ENCODE results near the gene DIDO1.

DIDO1 gene

GRCh38 chr20:62829231-62830230, 96.8 kb downstream of the DIDO1 start:
- Histone ChIP-seq H3K9ac (ENCODE audit: low read length) (no peak overlapping the region), H2AFZ (ENCODE audit: low read length) (no peak overlapping the region), H3F3A (ENCODE audit: insufficient read depth, low read length) (peaks cover 13% of the 10 kb centered on the region), H3K27ac (ENCODE audit: low read length) (no peak overlapping the region), H3K4me1 (ENCODE audit: low read length) (peaks cover 13% of the 10 kb centered on the region), H3K9me2 (replicated peaks; ENCODE audit: insufficient read depth, low read length) (no peaks in the 10 kb centered on the region), H4K20me1 (ENCODE audit: insufficient read depth, low read length) (no peaks in the 10 kb centered on the region), H3K4me3 (ENCODE audit: low read length) (no peak overlapping the region), H3K4me2 (ENCODE audit: low read depth, low read length) (no peak overlapping the region), H3K27me3 (replicated peaks; ENCODE audit: insufficient read depth, low read length) (peaks cover 50% of the 10 kb centered on the region), H3K9me3 (replicated peaks; ENCODE audit: insufficient read depth, low read length) (no peaks in the 10 kb centered on the region), H3K36me3 (replicated peaks; ENCODE audit: insufficient read depth, low read length) (no peaks in the 10 kb centered on the region), H3K79me2 (ENCODE audit: low read length) (no peaks in the 10 kb centered on the region)
- TF ChIP-seq EZH2phosphoT487 (IDR thresholded peaks at IDR 0.05; ENCODE audit: low read length) (no peak), CTCF (IDR thresholded peaks at IDR 0.05; ENCODE audit: low read length) (no peak), EZH2 (optimal IDR thresholded peaks at IDR 0.05; ENCODE audit: low read depth, low read length) (no peak)
- DNase-seq, result no peak

GRCh38 chr20:62828511-62829230, 97.6 kb downstream of the DIDO1 start:
- H3K9ac ChIP-seq (ENCODE audit: low read length), result no peak overlapping the region
- no peak overlapping the region for H2AFZ ChIP-seq (ENCODE audit: low read length)
- no peaks in the 10 kb centered on the region for H3K9me2 ChIP-seq (replicated peaks; ENCODE audit: insufficient read depth, low read length)
- H3K4me2 ChIP-seq (ENCODE audit: low read depth, low read length), result no peak overlapping the region
- H3K4me1 ChIP-seq (ENCODE audit: low read length), result peaks cover 16% of the 10 kb centered on the region
- H3K4me3 ChIP-seq (ENCODE audit: low read length), result no peak overlapping the region
- no peak for DNase-seq
- peaks cover 13% of the 10 kb centered on the region for H3F3A ChIP-seq (ENCODE audit: insufficient read depth, low read length)
- peaks cover 45% of the 10 kb centered on the region for H3K27me3 ChIP-seq (replicated peaks; ENCODE audit: insufficient read depth, low read length)
- H3K9me3 ChIP-seq (replicated peaks; ENCODE audit: insufficient read depth, low read length), result no peaks in the 10 kb centered on the region
- H3K36me3 ChIP-seq (replicated peaks; ENCODE audit: insufficient read depth, low read length), result no peaks in the 10 kb centered on the region
- H3K27ac ChIP-seq (ENCODE audit: low read length), result no peak overlapping the region
- H3K79me2 ChIP-seq (ENCODE audit: low read length), result no peaks in the 10 kb centered on the region
- TF ChIP-seq EZH2phosphoT487 (IDR thresholded peaks at IDR 0.05; ENCODE audit: low read length) (no peak), EZH2 (optimal IDR thresholded peaks at IDR 0.05; ENCODE audit: low read depth, low read length) (no peak), CTCF (IDR thresholded peaks at IDR 0.05; ENCODE audit: low read length) (no peak)
- H4K20me1 ChIP-seq (ENCODE audit: insufficient read depth, low read length), result no peaks in the 10 kb centered on the region

- H2AFZ ChIP-seq (ENCODE audit: low read length), result no peak overlapping the region
Measured at GRCh38 chr20:62828051-62828450, 98.3 kb downstream of the DIDO1 start.

More at GRCh38 chr20:62828051-62828450, 98.3 kb downstream of the DIDO1 start:
- H3K9ac ChIP-seq (ENCODE audit: low read length), result no peak overlapping the region
- no peaks in the 10 kb centered on the region for H3K79me2 ChIP-seq (ENCODE audit: low read length)
- no peak for DNase-seq
- H3K4me3 ChIP-seq (ENCODE audit: low read length), result no peak overlapping the region
- H3K9me3 ChIP-seq (replicated peaks; ENCODE audit: insufficient read depth, low read length), result no peaks in the 10 kb centered on the region
- no peaks in the 10 kb centered on the region for H3K9me2 ChIP-seq (replicated peaks; ENCODE audit: insufficient read depth, low read length)
- peaks cover 12% of the 10 kb centered on the region for H3F3A ChIP-seq (ENCODE audit: insufficient read depth, low read length)
- peaks cover 45% of the 10 kb centered on the region for H3K27me3 ChIP-seq (replicated peaks; ENCODE audit: insufficient read depth, low read length)
- peaks cover 16% of the 10 kb centered on the region for H3K4me1 ChIP-seq (ENCODE audit: low read length)
- TF ChIP-seq EZH2 (optimal IDR thresholded peaks at IDR 0.05; ENCODE audit: low read depth, low read length) (no peak), EZH2phosphoT487 (IDR thresholded peaks at IDR 0.05; ENCODE audit: low read length) (no peak), CTCF (IDR thresholded peaks at IDR 0.05; ENCODE audit: low read length) (no peak)
- H4K20me1 ChIP-seq (ENCODE audit: insufficient read depth, low read length), result no peaks in the 10 kb centered on the region
- H3K36me3 ChIP-seq (replicated peaks; ENCODE audit: insufficient read depth, low read length), result no peaks in the 10 kb centered on the region
- H3K4me2 ChIP-seq (ENCODE audit: low read depth, low read length), result no peak overlapping the region
- H3K27ac ChIP-seq (ENCODE audit: low read length), result no peak overlapping the region
